Measurements from ENCODE around the gene HIF1A. TPM values are rescaled to one million over a fixed set of nuclear protein-coding genes. Genes with fewer than 3 reads are reported as not detected.

Gene HIF1A
- total and polyA plus RNA-seq, 2 of the 8 experiments (the other 6 are each of a cell fraction or from before 2014, with no cell fraction given): 54.8 to 175 TPM

DNA sequence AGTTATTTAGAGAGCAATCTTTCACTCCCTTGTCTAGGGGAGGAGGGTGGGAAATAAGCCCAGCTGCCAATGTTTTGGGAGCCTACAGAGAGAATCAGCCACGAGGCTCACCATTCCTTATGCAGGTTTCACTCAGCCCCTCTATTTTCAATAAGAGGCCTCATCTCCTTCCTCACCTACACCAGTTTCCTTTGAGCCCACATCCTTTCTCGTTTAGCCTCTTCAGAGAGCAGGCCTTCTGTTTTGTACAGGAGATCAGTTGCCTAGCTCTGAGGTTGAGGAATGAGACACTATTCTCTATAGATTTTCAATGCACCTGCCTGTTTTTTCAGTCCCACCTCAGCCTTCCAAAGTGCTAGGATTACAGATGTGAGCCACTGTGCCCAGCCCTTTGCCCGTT is 84.8 kb downstream of the HIF1A start:
- Histone ChIP-seq H2BK15ac (ENCODE audit: low read length) (no peak overlapping the region), H2BK120ac (replicated peaks; ENCODE audit: low read depth, low read length) (no peak overlapping the region), H2AK5ac (ENCODE audit: low read depth, low read length) (no peak overlapping the region), H3K27me3 (replicated peaks in 1 of 4; ENCODE audit: control insufficient read depth in 3 of 4, extremely low read depth in 1 of 4, insufficient read depth in 3 of 4, low read length in 3 of 4) (no peaks in the 10 kb centered on the region), H2BK20ac (ENCODE audit: low read length) (no peak overlapping the region), H3K23ac (ENCODE audit: insufficient read length) (no peak overlapping the region), H3K9me3 (ENCODE audit: insufficient read depth in 2 of 2, low read depth in 1 of 2, low read length in 1 of 2) (no peaks in the 10 kb centered on the region), H3K9ac (replicated peaks in 1 of 4; ENCODE audit: extremely low read depth in 1 of 4, low read depth in 3 of 4, low read length in 3 of 4) (no peak overlapping the region), H4K91ac (replicated peaks; ENCODE audit: insufficient read length, low read length) (no peak overlapping the region), H3K36me3 (ENCODE audit: control insufficient read depth in 2 of 4, insufficient read depth in 4 of 4, low read length in 3 of 4) (peaks cover 14 to 80% (median 52%) of the 10 kb centered on the region in 4 experiments), H3K4me3 (ENCODE audit: extremely low read depth in 1 of 4, insufficient read depth in 2 of 4, low read depth in 3 of 4, low read length in 4 of 4) (no peak overlapping the region), H3K14ac (ENCODE audit: insufficient read length) (no peak overlapping the region), H2BK12ac (ENCODE audit: low read depth, low read length) (no peak overlapping the region), H3K4me1 (replicated peaks in 1 of 4; ENCODE audit: control insufficient read depth in 3 of 4, insufficient read depth in 4 of 4, low read length in 3 of 4) (no peaks in the 10 kb centered on the region), H3K23me2 (ENCODE audit: low read depth, low read length) (no peaks in the 10 kb centered on the region), H3K79me2 (ENCODE audit: control insufficient read depth in 1 of 2, insufficient read depth in 2 of 2, low read length in 2 of 2) (no peaks in the 10 kb centered on the region), H4K20me1 (replicated peaks in 1 of 2; ENCODE audit: control insufficient read depth in 1 of 2, insufficient read depth in 2 of 2, low read length in 2 of 2) (peaks cover 0 to 1% of the 10 kb centered on the region in 2 experiments), H3K56ac (replicated peaks; ENCODE audit: insufficient read length, low read depth, low read length) (no peak overlapping the region), H2AFZ (ENCODE audit: low read length) (no peak overlapping the region), H2BK5ac (ENCODE audit: low read depth, low read length) (no peak overlapping the region), H3K4ac (replicated peaks; ENCODE audit: insufficient read length, low read depth, low read length) (no peak overlapping the region), H3K79me1 (ENCODE audit: low read depth, low read length) (no peaks in the 10 kb centered on the region), H3K27ac (ENCODE audit: low read depth, low read length) (no peak overlapping the region), H4K8ac (ENCODE audit: extremely low read depth, insufficient read depth, low read length) (no peak overlapping the region), H3K18ac (ENCODE audit: extremely low read depth, low read length) (no peak overlapping the region), H4K5ac (ENCODE audit: insufficient read length, low read depth, low read length) (no peak overlapping the region), H3K4me2 (ENCODE audit: insufficient read depth in 1 of 2, low read depth in 2 of 2, low read length in 2 of 2) (no peak overlapping the region)
- ChIA-PET CTCF (ENCODE audit: partially characterized antibody) (interaction anchor here (2.0 kb wide), 1 partner anchor 27 kb away, joined by 5 read pairs; no protein-coding TSS in a partner anchor), POLR2A (ENCODE audit: partially characterized antibody) (no interaction called here)
- no peak for DNase-seq (ENCODE audit: low read depth in 1 of 2, low spot score in 2 of 2)
- FAIRE-seq: no peak
- 91% methylated on average over 3 of the region's 3 CpGs; no CpG with 5 or more reads in 1 of the 2 experiments for WGBS, 2 experiments (ENCODE audit: extremely low coverage in 1 of 2, insufficient coverage in 1 of 2, insufficient read length in 1 of 2, insufficient replicate concordance in 2 of 2, low coverage in 1 of 2, low lambda C conversion rate in 2 of 2, missing lambda C conversion rate in 1 of 2)
- no peak for TF ChIP-seq TAF1 (IDR thresholded peaks at IDR 0.05; ENCODE audit: low read depth, low read length)
- TF ChIP-seq RBBP5 (IDR thresholded peaks at IDR 0.05; ENCODE audit: borderline replicate concordance, low read depth, low read length): no peak
- TF ChIP-seq MAFK (IDR thresholded peaks at IDR 0.05; ENCODE audit: low read depth, low read length): no peak
- no peak for TF ChIP-seq EP300 (IDR thresholded peaks at IDR 0.05; ENCODE audit: borderline replicate concordance in 1 of 2, low read depth in 2 of 2, low read length in 2 of 2)
- no peak for TF ChIP-seq CBX8 (IDR thresholded peaks at IDR 0.05; ENCODE audit: borderline replicate concordance, low read depth, low read length)
- no peak for TF ChIP-seq YY1 (IDR thresholded peaks at IDR 0.05; ENCODE audit: low read depth, low read length)
- no peak for TF ChIP-seq JUN (IDR thresholded peaks at IDR 0.05; ENCODE audit: low read depth, low read length)
- no peak for TF ChIP-seq RXRA (IDR thresholded peaks at IDR 0.05; ENCODE audit: insufficient read depth, low read depth, low read length)
- TF ChIP-seq RNF2 (IDR thresholded peaks at IDR 0.05; ENCODE audit: borderline replicate concordance, low read depth, low read length, missing control alignments, poor library complexity, severe bottlenecking): no peak
- TF ChIP-seq KDM1A (IDR thresholded peaks at IDR 0.05; ENCODE audit: borderline replicate concordance, low read length): no peak
- TF ChIP-seq CHD2 (IDR thresholded peaks at IDR 0.05; ENCODE audit: low read length): no peak
- TF ChIP-seq, protein P1, sequence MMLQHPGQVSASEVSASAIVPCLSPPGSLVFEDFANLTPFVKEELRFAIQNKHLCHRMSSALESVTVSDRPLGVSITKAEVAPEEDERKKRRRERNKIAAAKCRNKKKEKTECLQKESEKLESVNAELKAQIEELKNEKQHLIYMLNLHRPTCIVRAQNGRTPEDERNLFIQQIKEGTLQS (IDR thresholded peaks at IDR 0.05; ENCODE audit: insufficient read depth, low read depth, low read length): no peak
- TF ChIP-seq CTBP2 (IDR thresholded peaks at IDR 0.05; ENCODE audit: borderline replicate concordance, insufficient read depth, insufficient read length, low read length): no peak
